HEK293T (cell line): Measurements from ENCODE around the gene DDX51.

ENCODE experiments used
- FOXK2 ChIP-seq: fragments of 450-650 bp; IDR thresholded peaks from 2 replicates; pipeline ENCODE4 v1.6.1; 2016; ENCODE audit warnings: mild to moderate bottlenecking
- HDGF ChIP-seq: fragments of 450-650 bp; IDR thresholded peaks from 2 replicates; pipeline ENCODE4 v1.6.1; 2017; ENCODE audit warnings: antibody characterized with exemption, borderline replicate concordance
- L3MBTL2 ChIP-seq: fragments of 450-650 bp; conservative IDR thresholded peaks from 2 replicates; pipeline ENCODE4 v1.6.1; 2016; ENCODE audit warnings: mild to moderate bottlenecking
- LEF1 ChIP-seq: fragments of 450-650 bp; IDR thresholded peaks from 2 replicates; pipeline ENCODE4 v1.6.1; 2017; ENCODE audit warnings: mild to moderate bottlenecking, borderline replicate concordance
- NFRKB ChIP-seq: fragments of 450-650 bp; IDR thresholded peaks from 2 replicates; pipeline ENCODE4 v1.6.1; 2016; ENCODE audit warnings: mild to moderate bottlenecking, moderate library complexity
- SP1 ChIP-seq: fragments of 450-650 bp; IDR thresholded peaks from 2 replicates; pipeline ENCODE4 v1.6.1; 2017
- SUZ12 ChIP-seq: fragments of 450-650 bp; IDR thresholded peaks from 2 replicates; pipeline ENCODE4 v1.6.1; 2016; ENCODE audit warnings: mild to moderate bottlenecking
- TARDBP ChIP-seq: fragments of 450-650 bp; IDR thresholded peaks from 2 replicates; pipeline ENCODE4 v1.6.1; 2016
- ZNF384 ChIP-seq: fragments of 450-650 bp; IDR thresholded peaks from 2 replicates; pipeline ENCODE4 v1.6.1; 2016
- TF ChIP-seq, protein P1 (sequence below): fragments of 450-650 bp; IDR thresholded peaks from 2 replicates; pipeline ENCODE4 v1.6.1; 2016

GRCh38 chr12:132151145-132151765, 7.1 kb upstream of the DDX51 start:
- TF ChIP-seq SUZ12 (no peak), HDGF (no peak), FOXK2 (no peak), LEF1 (no peak), L3MBTL2 (no peak), ZNF384 (no peak), SP1 (no peak), TARDBP (no peak), NFRKB (no peak)
- TF ChIP-seq, protein P1, sequence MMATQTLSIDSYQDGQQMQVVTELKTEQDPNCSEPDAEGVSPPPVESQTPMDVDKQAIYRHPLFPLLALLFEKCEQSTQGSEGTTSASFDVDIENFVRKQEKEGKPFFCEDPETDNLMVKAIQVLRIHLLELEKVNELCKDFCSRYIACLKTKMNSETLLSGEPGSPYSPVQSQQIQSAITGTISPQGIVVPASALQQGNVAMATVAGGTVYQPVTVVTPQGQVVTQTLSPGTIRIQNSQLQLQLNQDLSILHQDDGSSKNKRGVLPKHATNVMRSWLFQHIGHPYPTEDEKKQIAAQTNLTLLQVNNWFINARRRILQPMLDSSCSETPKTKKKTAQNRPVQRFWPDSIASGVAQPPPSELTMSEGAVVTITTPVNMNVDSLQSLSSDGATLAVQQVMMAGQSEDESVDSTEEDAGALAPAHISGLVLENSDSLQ: no peak
